Prostate gland (tissue), 2 donors: Measurements from ENCODE around the gene PGAP6.

Source experiments
- POLR2A ChIP-seq: fragments of 450-650 bp; IDR thresholded peaks from one replicate; pipeline ENCODE4 v1.6.1; 2016; ENCODE audit warnings: antibody characterized with exemption, mild to moderate bottlenecking
- TF ChIP-seq, protein P1 (sequence below), 4 experiments: fragments of 200-600 bp in 2 of 4; fragments of 450-650 bp in 2 of 4; sonication (generic) in 2 of 4; IDR thresholded peaks; 1 replicate in 3 of 4; 2 replicates in 1 of 4; pipeline ENCODE4 v1.5.1; 2016 to 2019; ENCODE audit warnings: antibody characterized with exemption in 4 of 4, mild to moderate bottlenecking in 2 of 4, moderate library complexity in 2 of 4

DNA sequence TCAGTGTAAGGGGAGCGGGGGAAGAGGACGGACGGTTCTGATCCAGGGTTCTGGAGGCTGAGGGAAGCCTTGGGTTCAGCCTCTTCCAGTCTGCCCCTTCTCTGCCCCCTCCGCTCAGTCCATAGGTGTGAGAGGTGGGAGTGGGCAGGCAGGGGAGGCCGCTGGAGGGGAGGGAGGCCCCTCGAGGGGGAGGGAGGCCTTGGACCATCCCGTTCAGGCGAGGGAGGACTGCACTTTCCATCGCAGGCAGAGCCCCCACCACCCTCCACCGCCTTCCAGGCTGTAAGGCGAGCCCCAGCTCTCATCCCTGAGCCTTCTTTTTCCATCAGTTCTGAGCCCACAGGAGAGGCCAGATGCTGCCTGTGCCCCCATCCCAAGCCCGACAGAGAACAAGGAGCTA lies 25.0 kb downstream of the PGAP6 start:
- TF ChIP-seq, protein P1, sequence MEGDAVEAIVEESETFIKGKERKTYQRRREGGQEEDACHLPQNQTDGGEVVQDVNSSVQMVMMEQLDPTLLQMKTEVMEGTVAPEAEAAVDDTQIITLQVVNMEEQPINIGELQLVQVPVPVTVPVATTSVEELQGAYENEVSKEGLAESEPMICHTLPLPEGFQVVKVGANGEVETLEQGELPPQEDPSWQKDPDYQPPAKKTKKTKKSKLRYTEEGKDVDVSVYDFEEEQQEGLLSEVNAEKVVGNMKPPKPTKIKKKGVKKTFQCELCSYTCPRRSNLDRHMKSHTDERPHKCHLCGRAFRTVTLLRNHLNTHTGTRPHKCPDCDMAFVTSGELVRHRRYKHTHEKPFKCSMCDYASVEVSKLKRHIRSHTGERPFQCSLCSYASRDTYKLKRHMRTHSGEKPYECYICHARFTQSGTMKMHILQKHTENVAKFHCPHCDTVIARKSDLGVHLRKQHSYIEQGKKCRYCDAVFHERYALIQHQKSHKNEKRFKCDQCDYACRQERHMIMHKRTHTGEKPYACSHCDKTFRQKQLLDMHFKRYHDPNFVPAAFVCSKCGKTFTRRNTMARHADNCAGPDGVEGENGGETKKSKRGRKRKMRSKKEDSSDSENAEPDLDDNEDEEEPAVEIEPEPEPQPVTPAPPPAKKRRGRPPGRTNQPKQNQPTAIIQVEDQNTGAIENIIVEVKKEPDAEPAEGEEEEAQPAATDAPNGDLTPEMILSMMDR (IDR thresholded peaks at IDR 0.05): no peak
- no peak for TF ChIP-seq POLR2A
